Hepatocyte (in vitro differentiated cells): ENCODE measurements around the gene TNPO3.

Experiments used
- CTCF ChIP-seq: fragments of 200-600 bp; sonication (generic); IDR thresholded peaks from 2 replicates; pipeline ENCODE4 v1.5.1; 2016; ENCODE audit warnings: antibody characterized with exemption, mild to moderate bottlenecking; ENCODE audit not compliant: poor library complexity
- EZH2phosphoT487 ChIP-seq: fragments of 200-600 bp; sonication (generic); IDR thresholded peaks from one replicate; pipeline ENCODE4 v1.6.1; 2018; ENCODE audit warnings: antibody characterized with exemption, mild to moderate bottlenecking, low read depth, moderate library complexity; ENCODE audit not compliant: unreplicated experiment, severe bottlenecking

DNA sequence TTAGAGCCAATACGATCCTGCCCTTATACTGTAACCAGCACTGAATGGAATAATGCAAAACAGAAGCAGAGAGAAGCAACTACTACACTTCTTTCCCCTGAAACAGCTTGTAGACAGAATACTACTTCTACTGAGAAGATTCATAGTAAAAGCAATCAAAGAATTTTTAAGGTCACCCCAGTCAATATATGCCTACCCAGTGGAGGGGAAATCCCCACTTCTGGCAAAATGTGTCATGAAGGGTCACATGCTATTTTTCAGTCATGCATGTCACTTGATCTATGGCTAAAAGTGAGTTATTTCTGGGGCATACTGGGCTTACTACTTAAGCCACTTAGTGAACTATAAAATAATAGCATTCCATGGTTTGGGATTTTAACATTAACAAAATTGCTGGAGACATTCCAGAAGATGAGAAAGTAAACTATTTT lies 91.6 kb downstream of the TNPO3 start:
- TF ChIP-seq CTCF (no peak), EZH2phosphoT487 (no peak)
